Immature natural killer cell (primary cell): ENCODE results near the gene HOXA3. TPM values are rescaled to one million over a fixed set of nuclear protein-coding genes. Genes with fewer than 3 reads are reported as not detected.

Experiments used
- DNase-seq, 3 donors: peaks; one replicate each; pipeline ENCODE4 v3.0.0; 2022; ENCODE audit warnings: mixed read lengths in 1 of 3
- H3K27ac Mint-ChIP-seq, 6 donors: one replicate each; pipeline ENCODE4 v1.8.0; 2020; ENCODE audit warnings: mixed read lengths in 6 of 6, mild to moderate bottlenecking in 5 of 6, inconsistent platforms in 4 of 6, moderate library complexity in 3 of 6
- H3K27me3 Mint-ChIP-seq, 3 donors: one replicate each; pipeline ENCODE4 v1.8.0; 2020 to 2021; ENCODE audit warnings: low read depth in 3 of 3, mild to moderate bottlenecking in 3 of 3, mixed read lengths in 3 of 3, moderate library complexity in 3 of 3, inconsistent platforms in 1 of 3
- H3K36me3 Mint-ChIP-seq, 3 donors: one replicate each; pipeline ENCODE4 v1.8.0; 2020; ENCODE audit warnings: mixed read lengths in 3 of 3, inconsistent platforms in 2 of 3, mild to moderate bottlenecking in 2 of 3
- H3K4me1 Mint-ChIP-seq, 2 donors: one replicate each; pipeline ENCODE4 v1.8.0; 2020; ENCODE audit warnings: inconsistent platforms in 2 of 2, mild to moderate bottlenecking in 2 of 2, mixed read lengths in 2 of 2, moderate library complexity in 1 of 2
- H3K4me3 Mint-ChIP-seq, 5 donors: one replicate each; pipeline ENCODE4 v1.8.0; 2020; ENCODE audit warnings: mild to moderate bottlenecking in 5 of 5, mixed read lengths in 5 of 5, inconsistent platforms in 3 of 5, moderate library complexity in 3 of 5
- H3K9me3 Mint-ChIP-seq, 6 donors: one replicate each; pipeline ENCODE4 v1.8.0; 2020; ENCODE audit warnings: mild to moderate bottlenecking in 6 of 6, mixed read lengths in 6 of 6, inconsistent platforms in 4 of 6, moderate library complexity in 3 of 6
- polyA plus RNA-seq, 3 donors: library from polyadenylated mRNA; unstranded; fragments of 300-500 nt; fragmentation: Illumina TruSeq; gene quantifications; one replicate each; pipeline ENCODE4 v1.2.3, GENCODE V29; 2021

Gene HOXA3
- polyA plus RNA-seq, 3 donors from 2014 or later, result 0.13 TPM; not detected in 2

- H3K4me1 Mint-ChIP-seq, result no peaks in the 10 kb centered on the region
- DNase-seq, result no peak
- no peak overlapping the region for H3K27ac Mint-ChIP-seq
- H3K27me3 Mint-ChIP-seq, result peaks cover 0 to 2% (median 0%) of the 10 kb centered on the region in 3 donors
- H3K4me3 Mint-ChIP-seq, result no peak overlapping the region
- no peaks in the 10 kb centered on the region for H3K9me3 Mint-ChIP-seq
- H3K36me3 Mint-ChIP-seq, result peaks cover 0 to 6% (median 3%) of the 10 kb centered on the region in 3 donors
These were observed 32.9 kb downstream of the HOXA3 start for GRCh38 chr7:27119412-27119911.

- Mint-ChIP-seq H3K27ac (no peak overlapping the region), H3K9me3 (no peaks in the 10 kb centered on the region), H3K4me3 (no peak overlapping the region), H3K27me3 (no peaks in the 10 kb centered on the region), H3K4me1 (no peaks in the 10 kb centered on the region), H3K36me3 (peaks cover 0 to 4% (median 3%) of the 10 kb centered on the region in 3 donors)
- DNase-seq, result no peak
These were observed 33.8 kb downstream of the HOXA3 start for GRCh38 chr7:27118580-27118979.

- Mint-ChIP-seq H3K4me3 (no peak overlapping the region), H3K9me3 (no peaks in the 10 kb centered on the region), H3K27me3 (peaks cover 0 to under 1% (median 0%) of the 10 kb centered on the region in 3 donors), H3K4me1 (no peaks in the 10 kb centered on the region), H3K36me3 (peaks cover 0 to 4% (median 3%) of the 10 kb centered on the region in 3 donors), H3K27ac (no peak overlapping the region)
- DNase-seq, result no peak
These were observed 34.4 kb downstream of the HOXA3 start for GRCh38 chr7:27117887-27118491.

GRCh38 chr7:27116962-27117886, 35.2 kb downstream of the HOXA3 start:
- peaks cover 0 to 4% (median 3%) of the 10 kb centered on the region in 3 donors for H3K36me3 Mint-ChIP-seq
- H3K4me1 Mint-ChIP-seq, result no peaks in the 10 kb centered on the region
- no peaks in the 10 kb centered on the region for H3K9me3 Mint-ChIP-seq
- H3K27me3 Mint-ChIP-seq, result peaks cover 0 to 2% (median 0%) of the 10 kb centered on the region in 3 donors
- no peak overlapping the region for H3K4me3 Mint-ChIP-seq
- DNase-seq, result no peak
- H3K27ac Mint-ChIP-seq, result no peak overlapping the region

GRCh38 chr7:27116031-27116961, 36.1 kb downstream of the HOXA3 start:
- Mint-ChIP-seq H3K9me3 (no peaks in the 10 kb centered on the region), H3K36me3 (peaks cover 0 to 4% (median 0%) of the 10 kb centered on the region in 3 donors), H3K27me3 (peaks cover 0 to 2% (median 0%) of the 10 kb centered on the region in 3 donors), H3K4me1 (no peaks in the 10 kb centered on the region), H3K27ac (peak overlapping the region in 1 of 6 donors; percentile 50), H3K4me3 (no peak overlapping the region)
- no peak for DNase-seq

GRCh38 chr7:27115221-27116026, 37.0 kb downstream of the HOXA3 start:
- Mint-ChIP-seq H3K4me3 (no peak overlapping the region), H3K27me3 (peaks cover 0 to 2% (median 0%) of the 10 kb centered on the region in 3 donors), H3K27ac (no peak overlapping the region), H3K36me3 (peaks cover 0 to 4% (median 0%) of the 10 kb centered on the region in 3 donors), H3K9me3 (no peaks in the 10 kb centered on the region), H3K4me1 (no peaks in the 10 kb centered on the region)
- DNase-seq, result no peak

GRCh38 chr7:27114881-27115220, 37.5 kb downstream of the HOXA3 start:
- no peak overlapping the region for H3K27ac Mint-ChIP-seq
- no peaks in the 10 kb centered on the region for H3K4me1 Mint-ChIP-seq
- no peak for DNase-seq
- peaks cover 0 to 4% (median 0%) of the 10 kb centered on the region in 3 donors for H3K36me3 Mint-ChIP-seq
- no peak overlapping the region for H3K4me3 Mint-ChIP-seq
- no peaks in the 10 kb centered on the region for H3K9me3 Mint-ChIP-seq
- H3K27me3 Mint-ChIP-seq, result peaks cover 0 to 2% (median 0%) of the 10 kb centered on the region in 3 donors

- DNase-seq, result no peak
- no peaks in the 10 kb centered on the region for H3K9me3 Mint-ChIP-seq
- H3K4me3 Mint-ChIP-seq, result no peak overlapping the region
- peaks cover 0 to 2% (median 0%) of the 10 kb centered on the region in 3 donors for H3K27me3 Mint-ChIP-seq
- peaks cover 0 to 4% (median 0%) of the 10 kb centered on the region in 3 donors for H3K36me3 Mint-ChIP-seq
- H3K4me1 Mint-ChIP-seq, result no peaks in the 10 kb centered on the region
- H3K27ac Mint-ChIP-seq, result no peak overlapping the region
These were observed 38.2 kb downstream of the HOXA3 start for GRCh38 chr7:27113991-27114769.

GRCh38 chr7:27112955-27113949, 39.1 kb downstream of the HOXA3 start:
- Mint-ChIP-seq H3K36me3 (peaks cover 0 to 4% (median 0%) of the 10 kb centered on the region in 3 donors), H3K27me3 (peaks cover 0 to 2% (median 0%) of the 10 kb centered on the region in 3 donors), H3K9me3 (no peaks in the 10 kb centered on the region), H3K4me1 (no peaks in the 10 kb centered on the region), H3K27ac (no peak overlapping the region), H3K4me3 (no peak overlapping the region)
- no peak for DNase-seq

GRCh38 chr7:27112361-27112760, 40.0 kb downstream of the HOXA3 start:
- Mint-ChIP-seq H3K36me3 (peaks cover 0 to 4% (median 3%) of the 10 kb centered on the region in 3 donors), H3K4me1 (no peaks in the 10 kb centered on the region), H3K27me3 (peaks cover 0 to 2% (median 0%) of the 10 kb centered on the region in 3 donors), H3K4me3 (no peak overlapping the region), H3K9me3 (no peaks in the 10 kb centered on the region), H3K27ac (no peak overlapping the region)
- DNase-seq, result no peak

- Mint-ChIP-seq H3K27ac (no peak overlapping the region), H3K36me3 (peaks cover 0 to 4% (median 3%) of the 10 kb centered on the region in 3 donors), H3K27me3 (peaks cover 0 to 2% (median 0%) of the 10 kb centered on the region in 3 donors), H3K4me1 (no peaks in the 10 kb centered on the region), H3K4me3 (no peak overlapping the region), H3K9me3 (no peaks in the 10 kb centered on the region)
- no peak for DNase-seq
These were observed 40.6 kb downstream of the HOXA3 start for GRCh38 chr7:27111751-27112277.
